Muscle of back (tissue), 11 donors: ENCODE data around the gene PRICKLE2. TPM values are rescaled to one million over a fixed set of nuclear protein-coding genes. Genes with fewer than 3 reads are reported as not detected.
A peak's percentile ranks its signal among the peaks of the same experiment; 100 is the strongest.

Source experiments
- DNase-seq, 3 donors: peaks; one replicate each; pipeline versions ENCODE4 v3.0.0 to v3.0.0-alpha.2; 2013
- polyA plus RNA-seq, 10 donors: library from polyadenylated mRNA; unstranded; fragments of 120-200 nt; gene quantifications; one replicate each; pipeline ENCODE4 v1.2.1, GENCODE V29; 2013; ENCODE audit not compliant: insufficient read length in 10 of 10

Gene PRICKLE2
- polyA plus RNA-seq, 10 donors: 6.6 to 15.5 (median 9.7) TPM

DNA sequence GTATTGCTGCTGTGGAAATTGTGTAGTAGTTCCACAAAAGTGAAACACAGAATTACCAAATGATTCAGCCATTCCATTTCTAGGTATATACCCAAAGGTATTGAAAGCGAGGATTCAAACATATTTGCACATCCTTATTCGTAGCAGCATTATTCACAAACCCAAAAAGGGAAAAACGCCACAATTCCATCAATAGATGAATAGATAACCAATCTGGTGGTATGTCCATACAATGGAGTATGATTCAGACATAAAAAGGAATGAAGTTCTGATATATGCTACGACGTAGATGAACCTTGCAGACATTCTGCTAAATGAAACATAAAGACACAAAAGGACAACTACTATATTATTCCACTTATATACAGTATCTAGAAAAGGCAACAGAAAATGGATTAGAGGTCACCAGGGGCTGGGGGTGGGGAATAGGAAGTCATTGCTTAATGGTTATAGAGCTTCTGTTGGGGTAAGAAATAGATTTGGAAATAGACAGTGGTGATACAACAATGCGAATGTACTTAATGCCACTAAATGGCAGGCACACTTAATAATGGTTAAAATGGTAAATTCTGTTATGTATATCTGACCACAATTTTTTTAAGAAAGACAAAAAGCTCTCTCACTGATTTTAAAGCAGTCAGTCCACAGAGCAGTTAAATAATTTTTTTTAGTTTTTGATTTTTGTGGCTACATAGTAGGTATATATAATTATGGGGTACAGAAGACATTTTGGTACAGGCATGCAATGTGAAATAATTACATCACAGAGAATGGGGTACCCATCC lies 150.2 kb downstream of the PRICKLE2 start:
- no peak for DNase-seq

DNA sequence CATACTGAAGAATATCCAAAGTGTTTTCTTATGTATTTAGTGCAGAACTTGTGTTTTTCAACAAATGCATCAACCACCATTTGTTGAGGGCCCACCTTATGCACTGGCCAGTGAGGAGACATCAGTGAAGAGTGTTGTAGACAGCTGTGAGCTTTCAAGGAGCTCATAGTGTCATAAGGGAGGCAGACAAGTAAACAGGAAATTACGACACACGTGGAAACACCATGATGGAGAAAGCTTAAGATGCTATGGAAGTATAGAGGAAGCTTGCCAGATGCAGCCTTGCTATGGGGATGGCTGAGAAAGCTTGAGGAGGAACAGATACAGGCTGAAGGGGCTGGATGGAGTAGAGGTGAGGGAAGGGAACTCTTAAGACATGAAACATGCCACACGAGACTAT lies 151.2 kb downstream of the PRICKLE2 start:
- DNase-seq: peak in 2 of 3 donors; percentile 51 to 80

DNA sequence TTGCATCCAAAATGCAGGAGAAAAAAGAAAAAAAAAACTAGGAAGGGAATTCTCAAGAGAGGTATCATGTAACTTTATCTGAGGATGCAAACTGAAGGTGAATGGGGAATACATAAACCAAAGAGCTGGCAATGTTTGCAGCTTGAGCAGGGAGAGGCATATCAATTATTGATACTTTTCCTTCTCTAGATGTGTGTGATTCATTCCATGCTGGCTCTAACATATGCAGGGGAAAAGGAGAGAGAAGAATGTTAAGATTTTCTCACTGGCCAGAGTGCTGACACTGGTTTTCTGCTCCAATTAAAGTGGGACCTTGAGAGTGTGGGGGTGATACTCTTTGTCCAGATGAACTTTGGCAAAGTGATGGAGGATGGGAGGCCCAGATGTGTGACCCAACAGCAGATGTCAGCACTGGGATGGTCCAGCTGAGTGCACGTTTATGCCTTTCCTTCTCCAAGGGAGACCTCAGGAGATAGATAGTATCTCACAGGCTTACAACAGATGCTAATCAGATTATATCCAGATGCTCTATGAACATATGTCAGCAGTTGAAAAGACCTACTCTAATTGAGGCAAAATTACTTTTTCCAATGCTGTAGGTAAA lies 152.0 kb downstream of the PRICKLE2 start:
- DNase-seq: peak; percentile 74 to 95 (median 90)

DNA sequence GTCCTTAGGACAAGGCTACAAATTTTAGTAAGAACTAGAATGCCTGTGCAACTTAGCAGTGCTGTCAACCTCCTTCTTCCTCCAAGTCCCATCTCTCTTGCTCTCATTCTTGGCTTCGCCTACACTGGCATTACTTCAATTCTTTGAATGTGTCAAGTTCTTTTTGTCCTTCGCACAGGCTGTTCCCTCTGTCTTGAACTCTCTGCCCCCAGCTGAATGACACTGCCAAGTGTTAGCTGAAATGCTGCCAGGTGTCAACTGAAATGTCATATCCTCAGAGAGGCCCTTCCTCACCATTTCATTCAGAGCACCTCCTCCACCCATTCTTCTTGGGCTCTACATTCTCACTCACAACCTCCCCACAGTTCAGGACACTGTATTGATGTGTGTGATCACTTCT lies 153.1 kb downstream of the PRICKLE2 start:
- peak in 1 of 3 donors; percentile 36 for DNase-seq

DNA sequence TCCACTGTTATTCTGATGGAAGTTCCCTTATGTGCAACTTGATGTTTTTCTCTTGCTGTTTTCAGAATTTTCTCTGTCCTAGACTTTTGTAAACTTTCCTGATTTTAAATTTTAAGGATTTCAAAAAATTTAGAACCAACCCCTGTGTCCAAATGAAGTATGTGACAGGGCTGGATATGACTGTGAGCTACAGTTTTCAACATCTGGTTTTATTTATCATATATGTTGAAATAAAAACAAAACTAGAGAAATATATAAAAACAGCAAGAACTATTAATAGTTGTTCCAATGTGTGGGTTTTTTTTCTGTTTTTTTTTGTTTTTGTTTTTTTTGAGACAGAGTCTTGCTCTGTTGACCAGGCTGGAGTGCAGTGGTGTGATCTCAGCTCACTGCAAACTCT lies 154.6 kb downstream of the PRICKLE2 start:
- no peak for DNase-seq

DNA sequence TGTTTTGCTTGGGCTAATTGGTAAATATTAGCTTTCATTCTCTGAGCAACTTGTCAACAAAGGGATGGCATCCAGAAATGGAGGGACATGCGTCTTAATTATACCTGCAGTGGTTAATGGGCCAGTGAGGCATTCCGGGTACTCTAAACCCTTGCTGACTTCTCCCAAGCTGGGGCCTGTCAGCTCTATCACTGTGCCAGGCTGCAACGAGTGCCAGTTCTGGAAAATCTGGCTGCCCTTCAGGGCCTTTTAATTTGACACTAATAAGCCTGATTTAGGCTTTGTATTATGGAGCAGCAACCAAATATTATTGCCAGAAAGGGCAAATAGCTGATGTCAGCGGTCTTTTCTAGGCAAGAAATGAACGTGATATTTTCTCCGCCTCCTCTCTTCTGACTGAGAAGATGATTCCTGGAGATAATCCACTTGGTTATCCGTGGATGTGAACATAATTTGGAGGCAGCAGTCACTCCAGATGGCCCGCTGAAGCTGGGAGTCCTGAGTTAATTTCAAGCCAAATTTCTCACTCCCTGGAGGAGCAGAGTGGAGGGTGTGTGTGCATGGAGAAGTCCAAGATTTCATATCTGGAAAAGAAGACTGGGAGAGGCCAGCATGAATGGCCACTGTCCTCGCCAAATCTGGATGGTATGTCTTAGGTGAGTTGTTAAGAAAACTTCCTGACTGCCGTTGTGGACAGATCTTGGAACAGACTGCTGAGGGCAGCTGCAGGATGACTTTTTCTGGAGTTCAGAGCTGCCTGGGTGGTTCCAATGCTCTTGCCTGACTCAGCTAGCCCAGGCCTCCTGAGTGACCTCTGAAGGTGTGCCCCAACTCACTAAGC lies 157.5 kb downstream of the PRICKLE2 start:
- peak in 2 of 3 donors; percentile 44 to 80 for DNase-seq

DNA sequence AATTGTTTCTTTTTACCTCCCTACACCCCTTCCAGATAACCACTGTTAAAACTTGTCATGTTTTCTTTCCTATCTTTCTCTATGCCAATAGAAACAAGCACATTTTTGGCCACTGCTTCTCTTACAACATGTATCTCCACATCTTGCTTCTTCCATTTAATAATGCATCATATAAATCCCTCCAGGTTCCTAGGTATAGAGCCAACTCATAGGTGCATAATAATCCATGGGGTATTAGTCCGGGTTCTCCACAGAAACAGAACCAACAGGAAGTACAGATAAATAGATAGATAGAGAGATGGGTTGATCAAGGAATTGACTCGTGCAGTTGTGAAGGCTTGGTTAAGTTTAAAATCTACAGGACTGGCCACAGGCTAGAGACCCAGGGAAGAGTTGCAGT lies 160.5 kb downstream of the PRICKLE2 start:
- no peak for DNase-seq

DNA sequence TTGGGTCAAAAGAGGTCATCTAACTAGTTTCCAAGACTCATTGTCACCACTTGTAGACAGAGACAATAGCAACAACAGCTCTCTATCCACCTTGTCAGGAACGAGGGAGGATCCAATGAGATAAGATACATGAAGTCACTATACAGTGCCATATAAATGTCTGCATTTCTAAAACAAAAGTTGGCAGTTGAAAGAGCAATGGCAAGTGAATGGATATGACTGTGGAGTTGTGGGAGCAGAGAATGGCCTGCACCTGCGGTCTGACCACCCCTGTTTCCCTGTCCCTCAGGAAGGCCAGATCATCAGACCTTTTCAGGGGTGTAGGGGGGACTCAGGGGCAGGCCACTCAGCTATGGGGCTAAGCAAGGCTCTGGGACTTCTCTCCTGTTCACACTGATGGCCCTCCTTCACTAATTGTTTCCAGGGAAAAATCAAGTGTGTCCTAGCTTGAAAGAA lies 161.3 kb downstream of the PRICKLE2 start:
- no peak for DNase-seq

DNA sequence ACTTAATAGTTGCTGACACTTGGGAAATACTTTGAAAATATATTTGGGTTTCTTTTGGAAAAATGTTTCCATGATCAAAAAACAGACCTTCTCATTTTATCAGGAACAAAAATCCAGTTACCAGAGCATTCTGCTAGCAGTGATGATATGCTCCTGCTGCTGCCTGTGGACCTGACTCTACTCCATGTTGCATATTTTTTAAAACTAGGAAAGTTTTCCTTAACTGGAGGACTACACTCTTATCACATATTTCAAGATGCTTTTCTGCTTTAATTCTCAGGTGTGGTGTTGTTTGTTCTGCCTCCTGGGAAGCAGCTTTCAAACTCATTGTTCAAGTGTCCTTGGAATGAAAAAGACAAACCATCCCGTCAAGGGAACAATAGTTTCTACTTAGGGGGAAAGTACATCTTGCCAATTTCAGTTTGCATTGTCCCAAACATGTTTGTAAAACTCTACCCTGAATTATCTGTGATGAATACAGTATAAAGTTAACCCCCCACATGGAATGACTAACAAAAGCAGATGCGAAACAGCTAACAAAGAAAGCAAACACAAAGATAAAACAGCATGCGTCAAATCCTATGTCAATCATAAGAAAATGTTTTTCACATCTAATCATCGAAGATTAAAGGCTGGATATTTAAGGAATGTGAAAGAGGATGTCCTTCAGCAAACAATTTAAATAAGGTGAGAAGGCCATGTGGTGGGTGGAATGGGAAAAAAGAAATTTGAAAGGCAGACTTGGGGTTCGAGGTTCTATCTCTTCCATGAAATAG lies 161.9 kb downstream of the PRICKLE2 start:
- no peak for DNase-seq

DNA sequence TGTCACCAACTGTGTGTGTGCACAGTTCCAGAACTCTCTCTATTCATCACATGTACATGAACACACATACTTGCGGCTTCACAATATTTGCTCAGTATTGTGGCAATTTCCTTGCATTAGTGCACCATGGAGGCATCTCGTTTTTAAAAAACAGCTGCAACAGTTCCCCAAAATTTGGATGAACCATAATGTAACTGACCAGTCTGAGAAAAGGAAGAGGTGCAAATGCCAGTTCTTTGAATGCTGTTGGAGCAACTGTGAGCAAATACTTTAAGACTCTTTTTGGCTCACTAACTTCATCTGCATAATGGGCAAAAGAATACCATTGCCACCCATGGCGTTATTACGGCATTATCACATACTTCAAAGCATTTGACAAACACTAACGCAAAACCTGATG lies 163.6 kb downstream of the PRICKLE2 start:
- DNase-seq: no peak

DNA sequence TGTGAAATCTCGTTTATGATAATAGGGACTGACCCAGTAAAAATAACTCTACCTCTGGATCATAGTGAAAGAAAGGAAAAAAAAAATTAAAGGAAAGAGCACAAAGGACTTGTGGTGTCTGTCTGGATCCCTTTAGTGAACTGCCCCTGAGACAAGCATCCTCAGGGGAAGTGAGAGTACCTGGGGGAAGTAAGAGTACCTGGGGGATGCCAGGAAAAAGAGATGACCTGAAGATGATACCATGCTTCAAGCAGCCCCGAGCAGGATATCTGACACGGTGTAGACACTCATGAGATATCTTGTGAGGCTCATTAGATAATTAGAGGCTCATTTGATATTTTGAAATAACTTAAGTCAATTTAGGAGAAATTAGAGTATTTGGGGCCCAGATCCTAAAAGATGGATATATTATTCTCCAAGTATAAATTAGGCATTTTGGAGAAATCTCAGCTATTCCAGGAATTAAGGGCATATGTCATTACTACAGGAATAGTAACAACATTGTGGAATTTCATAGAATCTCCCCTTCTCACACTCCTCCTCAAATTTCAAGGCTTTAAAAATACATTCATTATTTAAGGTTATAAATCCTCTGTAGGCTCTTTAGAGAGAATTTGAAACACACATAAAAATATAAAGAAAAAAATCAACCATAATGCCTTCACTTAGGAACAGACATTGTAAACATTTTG lies 165.6 kb downstream of the PRICKLE2 start:
- no peak for DNase-seq

DNA sequence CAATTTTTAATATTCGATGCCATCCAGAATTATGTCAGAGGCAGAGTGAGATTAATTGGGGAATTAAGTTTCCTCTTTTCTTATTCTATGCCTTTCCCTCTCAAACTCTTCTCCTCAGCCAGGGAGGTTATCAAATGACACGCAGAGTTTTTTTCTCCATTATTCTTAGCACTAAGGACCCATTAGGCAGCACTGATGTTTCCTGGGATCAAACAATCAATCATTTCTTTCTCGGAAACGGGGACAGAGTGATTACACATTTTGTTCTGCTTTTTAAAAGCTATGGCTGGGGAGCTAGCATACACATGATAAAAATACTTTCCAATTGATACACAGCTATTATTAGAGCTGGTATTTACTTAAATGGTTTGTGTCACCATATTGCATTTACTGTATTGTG lies 166.7 kb downstream of the PRICKLE2 start:
- DNase-seq: no peak

DNA sequence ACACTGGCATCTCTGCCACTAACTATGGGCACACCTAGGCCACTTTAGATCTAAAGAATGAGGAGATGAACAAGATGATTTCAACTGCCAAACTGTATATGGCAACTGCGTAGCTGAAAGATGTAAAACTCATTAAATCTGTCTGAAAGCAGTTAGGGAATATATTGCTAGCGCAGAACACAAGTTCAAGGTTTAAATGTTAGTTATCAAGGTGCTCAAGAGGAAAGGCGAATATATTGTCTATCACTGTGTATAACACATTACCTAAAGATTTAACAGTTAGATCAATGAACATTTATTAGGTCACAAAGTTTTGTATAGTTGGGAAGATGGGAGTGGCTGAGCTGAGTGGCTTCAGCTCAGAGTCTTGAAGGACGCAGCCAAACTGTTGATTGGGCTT lies 168.0 kb downstream of the PRICKLE2 start:
- DNase-seq: no peak

DNA sequence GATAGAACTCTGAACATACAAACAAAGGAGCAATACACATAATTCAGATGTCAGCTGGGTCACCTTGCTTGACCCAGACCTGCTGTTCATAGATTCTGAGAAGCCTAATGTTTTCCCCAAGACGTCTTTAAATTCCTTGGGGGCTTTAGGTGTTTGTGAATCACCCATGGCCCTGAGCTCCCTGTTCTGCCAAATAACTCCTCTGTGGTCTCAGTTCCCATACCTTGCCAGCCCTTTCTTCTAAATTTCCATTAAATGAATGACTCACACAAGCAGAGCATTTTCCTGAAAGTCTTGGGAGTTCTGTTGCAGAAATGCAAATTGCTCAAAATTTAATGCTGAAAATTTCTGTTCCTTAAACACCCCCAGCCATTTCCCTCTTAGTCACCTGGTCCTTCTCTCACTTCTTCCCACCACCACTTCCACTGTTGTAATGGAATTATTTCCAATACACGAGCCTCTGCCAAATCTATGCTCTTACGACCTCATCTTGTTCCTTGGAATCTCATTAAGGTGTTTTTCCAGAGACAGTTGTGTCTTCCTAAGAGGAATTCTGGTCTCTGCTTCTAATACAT lies 168.6 kb downstream of the PRICKLE2 start:
- DNase-seq: peak in 1 of 3 donors; percentile 62

DNA sequence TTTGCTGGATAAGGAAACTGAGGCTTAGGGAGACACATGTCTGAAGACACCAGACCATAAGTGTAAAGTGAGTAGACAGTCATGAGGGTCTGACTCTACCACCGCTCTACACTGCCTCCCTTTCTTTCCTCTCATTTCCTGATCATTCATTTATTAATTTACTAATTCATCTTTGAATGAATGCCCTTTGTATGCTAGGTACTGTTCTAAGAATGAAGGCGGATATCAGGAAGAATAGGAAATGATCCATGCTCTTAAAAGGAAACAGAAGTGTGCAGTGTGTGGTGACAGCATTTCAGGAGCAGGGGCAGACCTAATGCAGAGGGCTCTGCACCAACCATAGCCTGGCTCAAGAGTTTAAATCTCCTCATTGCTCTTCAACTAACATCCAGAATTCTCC lies 170.2 kb downstream of the PRICKLE2 start:
- no peak for DNase-seq

DNA sequence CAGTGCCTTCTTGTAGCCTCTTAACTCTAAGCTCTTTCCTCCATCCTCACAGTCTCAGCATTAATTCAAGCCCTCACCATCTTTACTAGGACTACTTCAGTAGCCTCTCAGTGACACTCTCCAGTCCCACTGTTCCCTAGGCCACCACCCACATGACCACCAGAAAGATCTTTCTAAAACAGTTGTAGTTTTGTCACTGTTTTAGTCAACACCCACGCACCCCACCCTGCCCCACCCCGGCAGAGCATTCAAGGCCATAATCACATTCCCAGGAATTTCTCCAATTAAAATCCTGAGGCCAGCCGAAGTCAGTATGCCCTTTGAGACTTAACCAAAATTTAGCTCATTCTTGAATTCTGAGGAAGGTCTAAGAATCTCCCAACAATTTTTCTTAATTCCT lies 170.8 kb downstream of the PRICKLE2 start:
- DNase-seq: no peak

DNA sequence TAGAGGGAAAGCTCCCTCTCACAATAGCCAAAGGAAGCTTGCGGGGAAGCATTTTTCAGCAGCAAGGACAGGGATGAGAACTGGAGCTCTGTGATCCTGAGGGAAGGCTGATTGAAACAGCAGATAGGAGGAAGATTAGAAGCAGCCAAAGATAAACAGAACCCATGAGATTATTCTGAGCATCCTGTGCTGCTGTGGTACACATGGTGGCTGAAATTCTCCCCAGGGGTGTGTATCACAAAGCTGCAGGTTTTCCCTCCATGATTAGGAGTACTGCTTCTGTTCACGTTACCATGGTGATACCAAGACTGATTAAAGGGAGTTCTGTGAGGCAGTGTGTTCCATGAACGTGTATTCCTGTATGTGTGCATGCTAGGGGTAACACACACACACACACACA lies 171.7 kb downstream of the PRICKLE2 start:
- DNase-seq: no peak

DNA sequence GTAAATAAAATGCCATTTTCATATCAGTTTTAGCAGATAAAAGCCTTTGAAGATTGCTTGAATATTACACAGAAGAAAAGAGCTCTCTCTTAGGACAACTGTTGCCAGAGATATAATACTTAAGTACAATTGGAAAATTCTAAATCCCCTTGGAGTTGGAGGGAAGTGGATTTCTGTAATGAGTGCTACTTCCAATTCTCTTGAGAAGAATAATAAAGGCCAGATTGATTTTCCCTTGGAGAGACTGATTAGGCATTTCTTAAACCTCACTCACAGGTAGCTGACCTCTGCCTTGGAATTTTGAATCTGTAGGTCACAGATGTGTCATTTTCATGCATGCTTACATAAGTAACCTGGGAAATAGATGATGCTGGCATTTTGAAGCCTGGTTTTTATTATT lies 172.1 kb downstream of the PRICKLE2 start:
- no peak for DNase-seq

DNA sequence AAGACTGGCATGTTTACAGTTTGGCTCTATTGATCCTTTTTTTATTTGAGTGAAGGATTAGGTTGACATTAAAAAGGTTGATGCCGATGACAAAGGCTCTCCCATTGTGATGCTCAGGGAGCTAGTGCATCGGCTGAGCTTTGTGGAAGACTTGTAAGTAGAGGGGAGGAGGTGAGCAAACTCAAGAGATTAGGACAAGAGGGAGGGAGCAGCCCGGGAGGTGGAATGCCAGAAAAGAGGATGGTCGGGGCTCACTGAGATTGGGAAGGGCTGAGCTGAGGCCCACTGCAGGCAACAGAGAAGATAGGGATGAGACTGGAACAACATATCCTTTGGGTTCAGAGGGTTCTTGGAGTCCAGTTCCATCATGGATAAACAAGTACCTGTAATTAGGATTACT lies 175.4 kb downstream of the PRICKLE2 start:
- DNase-seq: no peak

DNA sequence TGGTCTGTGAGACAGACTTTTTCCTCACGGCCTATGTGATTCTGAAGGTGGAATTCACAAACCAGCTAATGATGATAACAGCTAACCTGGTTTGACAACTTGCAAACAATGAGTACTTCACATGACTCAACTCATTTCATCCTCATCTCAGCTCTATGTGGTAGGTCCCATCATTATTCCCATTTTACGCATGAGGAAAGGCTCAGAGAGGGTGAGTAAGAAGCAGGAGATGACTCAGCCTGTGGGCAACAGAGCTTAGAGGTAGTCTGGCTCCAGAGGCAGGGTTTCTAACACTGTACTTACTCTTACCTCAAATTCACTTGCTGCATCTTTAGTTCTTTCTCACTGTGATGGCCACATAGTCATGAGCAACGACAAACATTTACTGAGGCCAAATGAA lies 176.1 kb downstream of the PRICKLE2 start:
- DNase-seq: peak in 1 of 3 donors; percentile 45

DNA sequence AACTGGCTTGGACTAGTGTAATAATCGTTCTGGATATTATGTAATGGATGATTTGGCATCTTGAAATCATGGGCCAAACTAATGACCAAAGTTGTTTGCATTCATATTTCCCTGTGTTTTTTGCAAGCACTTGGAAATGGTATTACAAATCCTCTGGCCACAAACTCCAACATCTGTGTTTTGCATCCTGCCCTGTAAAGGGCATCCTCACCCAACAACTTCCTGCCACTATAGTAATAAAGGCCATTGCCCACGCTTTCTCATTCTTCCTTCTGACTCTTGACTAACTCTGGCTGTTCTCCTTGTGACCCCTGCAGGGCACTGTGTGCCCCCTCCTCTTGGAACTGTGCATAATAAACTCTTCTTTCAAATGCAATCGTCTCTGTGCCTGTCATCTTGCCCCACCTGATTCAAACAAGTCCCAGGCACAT lies 176.6 kb downstream of the PRICKLE2 start:
- DNase-seq: no peak
